A549 (cell line): ENCODE measurements around the gene TANGO2. TPM values are rescaled to one million over a fixed set of nuclear protein-coding genes. Genes with fewer than 3 reads are reported as not detected.

Experiments
- ATAC-seq, 2 experiments: fragments of 200-7000 bp in 1 of 2; fragments of >200 bp in 1 of 2; cut with Nextera tagmentation in 1 of 2; cut with Tn5 transposase in 1 of 2; 3 replicates each; pipeline versions ENCODE4 v1.8.0 to v1.9.1; 2018 to 2020; ENCODE audit warnings: mild to moderate bottlenecking in 1 of 2, moderate library complexity in 1 of 2
- CTCF ChIA-PET: fragments of 300-600 bp; sonication (Branson Sonifier 250); formaldehyde crosslinking; extraction: SDS; loops from one replicate; lab custom pipeline; 2021; ENCODE audit warnings: antibody characterized with exemption, inconsistent platforms; lab: Yijun Ruan, JAX
- POLR2A ChIA-PET: fragments of 350-600 bp; formaldehyde crosslinking; extraction: SDS; loops from one replicate; lab custom pipeline; 2021; ENCODE audit warnings: antibody characterized with exemption, inconsistent platforms; lab: Yijun Ruan, JAX
- DNase-seq, 2 experiments: peaks; one replicate each; pipeline versions ENCODE4 v3.0.0 to v3.0.0-alpha.2; 2011 to 2016; ENCODE audit warnings: low read depth in 1 of 2, low spot score in 1 of 2
- FAIRE-seq: peaks from 2 replicates; lab custom pipeline; 2011; peaks lifted over from hg19 to GRCh38; lab: Jason Lieb, UNC
- H3K27ac ChIP-seq, 2 experiments: fragments of >200 bp; sonication (Bioruptor Twin); formaldehyde crosslinking; 3 replicates each; pipeline ENCODE4 v1.5.1; 2016 to 2017
- H3K4me1 ChIP-seq: fragments of >200 bp; sonication (Bioruptor Twin); formaldehyde crosslinking; 3 replicates; pipeline ENCODE4 v1.6.1; 2016
- H3K4me2 ChIP-seq: fragments of >200 bp; sonication (Bioruptor Twin); formaldehyde crosslinking; 3 replicates; pipeline ENCODE4 v1.6.1; 2016
- H3K4me3 ChIP-seq: fragments of >200 bp; sonication (Bioruptor Twin); formaldehyde crosslinking; 3 replicates; pipeline ENCODE4 v1.5.1; 2016
- H3K9me3 ChIP-seq: fragments of >200 bp; sonication (Bioruptor Twin); formaldehyde crosslinking; 3 replicates; pipeline ENCODE4 v1.6.1; 2016
- BHLHE40 ChIP-seq: IDR thresholded peaks from 2 replicates; pipeline ENCODE4 v1.6.1; 2012; ENCODE audit warnings: low read depth, low read length, inconsistent platforms
- CBX2 ChIP-seq: fragments of 200-600 bp; sonication (generic); IDR thresholded peaks from 2 replicates; pipeline ENCODE4 v1.6.1; 2016; ENCODE audit warnings: low read depth, mild to moderate bottlenecking, borderline replicate concordance
- CHD2 ChIP-seq: fragments of 150-350 bp; IDR thresholded peaks from 2 replicates; pipeline ENCODE4 v1.6.1; 2014; ENCODE audit warnings: low read length; ENCODE audit not compliant: partially characterized antibody
- CHD4 ChIP-seq: fragments of 200-600 bp; sonication (generic); IDR thresholded peaks from 2 replicates; pipeline ENCODE4 v1.6.1; 2016; ENCODE audit warnings: antibody characterized with exemption, mild to moderate bottlenecking, borderline replicate concordance
- EP300 ChIP-seq, 2 experiments: fragments of >200 bp; sonication (Bioruptor Twin); formaldehyde crosslinking; IDR thresholded peaks; 2 replicates in 1 of 2; 3 replicates in 1 of 2; pipeline ENCODE4 v1.6.1; 2016 to 2017
- ESRRA ChIP-seq: fragments of 150-350 bp; IDR thresholded peaks from 2 replicates; pipeline ENCODE4 v1.6.1; 2014; ENCODE audit warnings: mild to moderate bottlenecking, low read length, borderline replicate concordance
- FOSB ChIP-seq: fragments of 250-450 bp; sonication (Bioruptor Pico); IDR thresholded peaks from 2 replicates; pipeline ENCODE4 v1.5.0; 2020; ENCODE audit warnings: mild to moderate bottlenecking, moderate library complexity
- GATA3 ChIP-seq: IDR thresholded peaks from 2 replicates; pipeline ENCODE4 v1.6.1; 2012; ENCODE audit warnings: borderline replicate concordance
- HDAC2 ChIP-seq: fragments of 200-600 bp; sonication (generic); IDR thresholded peaks from 2 replicates; pipeline ENCODE4 v1.6.1; 2016
- HOXB13 ChIP-seq: fragments of 250-450 bp; sonication (Bioruptor Pico); IDR thresholded peaks from 2 replicates; pipeline ENCODE4 v1.5.0; 2020; ENCODE audit warnings: low read depth, mild to moderate bottlenecking, moderate library complexity
- HOXB5 ChIP-seq: fragments of 250-450 bp; sonication (Bioruptor Pico); IDR thresholded peaks from 2 replicates; pipeline ENCODE4 v1.5.0; 2020; ENCODE audit warnings: mild to moderate bottlenecking, moderate library complexity
- JUNB ChIP-seq: fragments of >200 bp; sonication (Bioruptor Twin); formaldehyde crosslinking; IDR thresholded peaks from 2 replicates; pipeline ENCODE4 v1.6.1; 2016
- KDM1A ChIP-seq: fragments of 200-600 bp; sonication (generic); IDR thresholded peaks from 2 replicates; pipeline ENCODE4 v1.6.1; 2016; ENCODE audit warnings: low read depth, mild to moderate bottlenecking
- NPAS2 ChIP-seq: fragments of 250-450 bp; sonication (Bioruptor Pico); IDR thresholded peaks from 2 replicates; pipeline ENCODE4 v1.8.0; 2022; ENCODE audit warnings: mild to moderate bottlenecking, moderate library complexity, borderline replicate concordance
- PBX3 ChIP-seq: IDR thresholded peaks from 2 replicates; pipeline ENCODE4 v1.6.1; 2012
- PHF8 ChIP-seq: fragments of 200-600 bp; sonication (generic); IDR thresholded peaks from 2 replicates; pipeline ENCODE4 v1.6.1; 2016; ENCODE audit warnings: low read depth, mild to moderate bottlenecking, antibody characterized with exemption, moderate library complexity, borderline replicate concordance
- RARB ChIP-seq: fragments of 250-450 bp; sonication (Bioruptor Pico); IDR thresholded peaks from 2 replicates; pipeline ENCODE4 v1.8.0; 2021; ENCODE audit warnings: mild to moderate bottlenecking, moderate library complexity
- RCOR1 ChIP-seq: fragments of 150-350 bp; IDR thresholded peaks from 2 replicates; pipeline ENCODE4 v1.6.1; 2014; ENCODE audit warnings: antibody characterized with exemption, low read length, low read depth
- REST ChIP-seq: fragments of 200-600 bp; sonication (generic); IDR thresholded peaks from 2 replicates; pipeline ENCODE4 v1.6.1; 2016; ENCODE audit warnings: antibody characterized with exemption, mild to moderate bottlenecking, moderate library complexity
- TFCP2L1 ChIP-seq: fragments of 250-450 bp; sonication (Bioruptor Pico); IDR thresholded peaks from 2 replicates; pipeline ENCODE4 v1.5.0; 2021; ENCODE audit warnings: mild to moderate bottlenecking
- ZC3H11A ChIP-seq: fragments of 450-650 bp; IDR thresholded peaks from 2 replicates; pipeline ENCODE4 v1.6.1; 2014; ENCODE audit warnings: antibody characterized with exemption, mild to moderate bottlenecking
- WGBS: methylation state at CpG from one replicate; pipeline ENCODE4 v1.1.6; 2017; ENCODE audit errors: missing lambda C conversion rate; 5-methylcytosine and 5-hydroxymethylcytosine counted together
- polyA plus RNA-seq, 4 experiments: library from polyadenylated mRNA; depleted of rRNA in 3 of 4; stranded (reverse); fragments of >200 nt; fragmentation: RNase III in 1 of 4; extraction: RNeasy Plus Mini Kit Qiagen cat#74134 plus additional on column Dnase treatment in 1 of 4; gene quantifications; 2 replicates in 3 of 4; 3 replicates in 1 of 4; pipeline ENCODE4 v1.2.3, GENCODE V29; 2011 to 2017
- TF ChIP-seq, protein P1 (sequence below): fragments of >200 bp; sonication (Bioruptor Twin); formaldehyde crosslinking; IDR thresholded peaks from 3 replicates; pipeline ENCODE4 v1.5.1; 2016

The TANGO2 gene
- polyA plus RNA-seq, 2 of the 4 experiments (the other 2 are of a cell fraction): 13.2 to 13.8 TPM

- no peak for TF ChIP-seq TFCP2L1 (CRISPR knock-in tag)
These were observed 17.7 kb downstream of the TANGO2 start (continued) for GRCh38 chr22:20038574-20038973.

DNA sequence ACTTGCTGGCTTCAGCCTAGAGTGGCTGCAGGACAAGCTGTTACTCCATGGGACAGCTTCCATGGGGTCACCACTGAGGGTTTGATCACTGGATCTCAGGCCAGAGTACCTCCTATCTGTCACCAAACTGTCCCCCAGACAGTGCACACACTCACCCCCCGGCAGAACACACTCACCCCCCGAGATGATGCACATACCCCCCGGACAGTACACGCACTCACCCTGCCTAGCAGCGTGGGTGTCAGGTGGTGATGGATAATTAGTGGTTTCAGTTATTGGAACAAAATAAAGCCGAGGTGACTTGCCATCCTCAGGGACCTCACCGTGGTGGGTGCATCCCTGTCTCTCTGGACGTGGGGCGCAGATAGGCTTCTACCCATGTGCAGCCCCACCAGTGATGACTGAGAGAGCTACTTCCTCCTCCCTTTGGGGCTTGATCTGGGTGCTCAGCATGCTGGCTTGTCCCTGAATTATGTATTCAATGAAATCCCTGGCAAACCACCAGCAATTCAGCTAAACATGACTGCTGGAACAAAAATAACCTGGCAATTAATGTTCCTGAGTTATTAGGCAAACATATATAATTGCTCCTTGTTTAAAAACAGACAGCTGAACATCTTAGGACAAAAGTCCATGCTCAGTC, 18.9 kb downstream of the TANGO2 start:
- no peak overlapping the region for H3K27ac ChIP-seq
- no peaks in the 10 kb centered on the region for H3K4me1 ChIP-seq
- no peak overlapping the region for H3K4me2 ChIP-seq
- no peak overlapping the region for H3K4me3 ChIP-seq
- ATAC-seq: no peak
- no peak for DNase-seq
- ChIA-PET POLR2A (interaction anchor here (0.6 kb wide), 1 partner anchor 456 kb away, joined by 3 read pairs; the partner anchor contains the start of gene KLHL22), CTCF (interaction anchor here (1.0 to 1.5 kb wide), 4 partner anchors 12 to 309 kb away, joined by 3 to 10 read pairs (median 4); partner anchors contain the start of gene TANGO2)
- 90% methylated on average over 2 of the region's 9 CpGs for WGBS
- FAIRE-seq: no peak
- TF ChIP-seq PHF8: no peak
- TF ChIP-seq JUNB: no peak
- TF ChIP-seq BHLHE40: no peak
- no peak for TF ChIP-seq EP300 (IDR thresholded peaks at IDR 0.05)
- TF ChIP-seq PBX3: no peak
- no peak for TF ChIP-seq ZC3H11A
- no peak for TF ChIP-seq ESRRA
- no peak for TF ChIP-seq GATA3
- no peak for TF ChIP-seq REST
- TF ChIP-seq CHD4: no peak
- no peak for TF ChIP-seq FOSB (CRISPR knock-in tag)
- TF ChIP-seq NPAS2 (CRISPR knock-in tag): no peak
- TF ChIP-seq, protein P1, sequence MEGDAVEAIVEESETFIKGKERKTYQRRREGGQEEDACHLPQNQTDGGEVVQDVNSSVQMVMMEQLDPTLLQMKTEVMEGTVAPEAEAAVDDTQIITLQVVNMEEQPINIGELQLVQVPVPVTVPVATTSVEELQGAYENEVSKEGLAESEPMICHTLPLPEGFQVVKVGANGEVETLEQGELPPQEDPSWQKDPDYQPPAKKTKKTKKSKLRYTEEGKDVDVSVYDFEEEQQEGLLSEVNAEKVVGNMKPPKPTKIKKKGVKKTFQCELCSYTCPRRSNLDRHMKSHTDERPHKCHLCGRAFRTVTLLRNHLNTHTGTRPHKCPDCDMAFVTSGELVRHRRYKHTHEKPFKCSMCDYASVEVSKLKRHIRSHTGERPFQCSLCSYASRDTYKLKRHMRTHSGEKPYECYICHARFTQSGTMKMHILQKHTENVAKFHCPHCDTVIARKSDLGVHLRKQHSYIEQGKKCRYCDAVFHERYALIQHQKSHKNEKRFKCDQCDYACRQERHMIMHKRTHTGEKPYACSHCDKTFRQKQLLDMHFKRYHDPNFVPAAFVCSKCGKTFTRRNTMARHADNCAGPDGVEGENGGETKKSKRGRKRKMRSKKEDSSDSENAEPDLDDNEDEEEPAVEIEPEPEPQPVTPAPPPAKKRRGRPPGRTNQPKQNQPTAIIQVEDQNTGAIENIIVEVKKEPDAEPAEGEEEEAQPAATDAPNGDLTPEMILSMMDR: no peak
- TF ChIP-seq HOXB5 (CRISPR knock-in tag): no peak
- no peaks in the 10 kb centered on the region for H3K9me3 ChIP-seq

DNA sequence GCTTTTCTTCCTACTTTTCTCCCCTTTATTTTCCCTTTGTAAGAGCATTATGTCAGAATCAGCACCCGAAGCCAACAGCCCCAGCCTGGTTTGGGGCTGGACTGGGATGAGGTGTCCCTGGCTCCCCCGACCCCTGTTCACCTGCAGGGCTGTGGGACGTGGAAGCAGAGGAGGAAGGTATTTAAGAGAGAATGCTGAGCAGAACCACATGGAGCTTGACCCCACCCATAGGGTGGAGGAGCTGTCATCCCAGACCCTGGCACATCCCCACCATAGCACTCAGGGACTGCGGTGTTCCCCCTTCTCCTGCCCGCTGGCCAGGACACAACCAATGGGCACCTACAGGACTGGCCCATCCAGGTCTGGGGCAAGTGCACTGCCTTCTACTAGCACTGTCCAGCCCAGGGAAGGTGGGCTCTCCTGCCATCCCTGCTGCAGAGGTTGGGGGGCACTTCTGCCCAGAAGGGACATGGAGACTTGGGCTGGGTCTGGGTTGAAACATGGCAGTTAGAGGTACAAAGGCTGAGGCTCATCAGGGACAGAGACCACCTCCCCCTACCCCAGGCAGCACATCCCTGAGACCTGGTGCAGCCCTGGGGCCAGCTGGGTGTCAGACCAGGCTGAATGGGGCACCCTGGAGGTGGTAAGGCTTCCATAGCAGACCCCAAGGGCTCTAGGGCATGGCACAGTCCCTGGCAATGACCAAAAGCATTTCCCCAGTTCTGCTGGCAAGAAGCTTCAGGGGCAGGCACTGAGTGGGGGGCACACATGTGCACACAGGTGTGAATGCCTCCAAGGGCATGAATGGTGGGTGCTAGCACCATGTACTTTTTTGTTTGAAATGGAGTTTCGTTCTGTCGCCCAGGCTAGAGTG, 19.7 kb downstream of the TANGO2 start:
- POLR2A ChIA-PET: interaction anchor here (0.6 kb wide), 1 partner anchor 455 kb away, joined by 3 read pairs; the partner anchor contains the start of gene KLHL22
- FAIRE-seq (no peak), DNase-seq (no peak), ATAC-seq (no peak)
- Histone ChIP-seq H3K4me2 (no peak overlapping the region), H3K4me1 (no peaks in the 10 kb centered on the region), H3K9me3 (no peaks in the 10 kb centered on the region), H3K27ac (no peak overlapping the region), H3K4me3 (no peak overlapping the region)
- TF ChIP-seq HDAC2 (no peak), KDM1A (no peak), CBX2 (no peak), HOXB13 (no peak), CHD2 (no peak), ZC3H11A (no peak), RCOR1 (no peak), EP300 (IDR thresholded peaks at IDR 0.05) (no peak), RARB (CRISPR knock-in tag) (no peak)
- CTCF ChIA-PET: interaction anchor here (0.7 to 1.5 kb wide), 4 partner anchors 9 to 310 kb away, joined by 3 to 10 read pairs (median 4); partner anchors contain the start of gene TANGO2
- WGBS: 87% methylated on average over 7 of the region's 7 CpGs
